ENCODE measurements around the gene TRAPPC3L. TPM values are rescaled to one million over a fixed set of nuclear protein-coding genes. Genes with fewer than 3 reads are reported as not detected.
A peak's percentile ranks its signal among the peaks of the same experiment; 100 is the strongest.

Gene TRAPPC3L
- polyA plus RNA-seq, 1 experiment: 0.04 TPM

- POLR2A ChIA-PET: interaction anchor here (1.5 kb wide), 1 partner anchor 190 kb away, joined by 3 read pairs; no protein-coding TSS in a partner anchor
Measured at GRCh38 chr6:116561377-116562018, 16.0 kb upstream of the TRAPPC3L start.

DNA sequence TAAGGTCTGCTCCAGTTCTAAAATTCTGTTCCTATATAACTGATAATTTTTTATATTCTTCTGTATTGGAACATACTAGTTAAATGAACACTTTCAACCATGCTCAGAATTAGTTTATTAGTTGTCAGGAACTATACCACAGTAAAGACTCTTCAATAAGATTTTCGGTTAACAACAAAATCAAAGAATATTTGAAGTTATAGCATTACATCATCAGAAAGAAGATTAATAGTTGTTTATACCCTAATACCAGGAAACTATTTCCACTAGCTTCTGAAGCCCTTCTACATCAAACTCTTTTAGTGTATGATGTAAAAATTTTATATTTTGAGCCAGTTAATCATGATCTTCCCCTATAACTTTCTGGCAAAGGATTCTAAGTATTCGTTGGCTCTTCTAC lies 14.6 kb upstream of the TRAPPC3L start:
- DNase-seq (ENCODE audit: low read depth): no peak
- TF ChIP-seq, protein P1, sequence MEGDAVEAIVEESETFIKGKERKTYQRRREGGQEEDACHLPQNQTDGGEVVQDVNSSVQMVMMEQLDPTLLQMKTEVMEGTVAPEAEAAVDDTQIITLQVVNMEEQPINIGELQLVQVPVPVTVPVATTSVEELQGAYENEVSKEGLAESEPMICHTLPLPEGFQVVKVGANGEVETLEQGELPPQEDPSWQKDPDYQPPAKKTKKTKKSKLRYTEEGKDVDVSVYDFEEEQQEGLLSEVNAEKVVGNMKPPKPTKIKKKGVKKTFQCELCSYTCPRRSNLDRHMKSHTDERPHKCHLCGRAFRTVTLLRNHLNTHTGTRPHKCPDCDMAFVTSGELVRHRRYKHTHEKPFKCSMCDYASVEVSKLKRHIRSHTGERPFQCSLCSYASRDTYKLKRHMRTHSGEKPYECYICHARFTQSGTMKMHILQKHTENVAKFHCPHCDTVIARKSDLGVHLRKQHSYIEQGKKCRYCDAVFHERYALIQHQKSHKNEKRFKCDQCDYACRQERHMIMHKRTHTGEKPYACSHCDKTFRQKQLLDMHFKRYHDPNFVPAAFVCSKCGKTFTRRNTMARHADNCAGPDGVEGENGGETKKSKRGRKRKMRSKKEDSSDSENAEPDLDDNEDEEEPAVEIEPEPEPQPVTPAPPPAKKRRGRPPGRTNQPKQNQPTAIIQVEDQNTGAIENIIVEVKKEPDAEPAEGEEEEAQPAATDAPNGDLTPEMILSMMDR (IDR thresholded peaks at IDR 0.05; ENCODE audit: insufficient read depth, low read depth, low read length): no peak
- ChIA-PET POLR2A (interaction anchor here (1.5 kb wide), 1 partner anchor 188 kb away, joined by 3 read pairs; no protein-coding TSS in a partner anchor), CTCF (interaction anchor here (0.7 to 9.0 kb wide), 14 partner anchors 11 to 342 kb away, joined by 3 to 127 read pairs (median 16); partner anchors contain the start of genes CALHM5, RWDD1 and TSPYL1)
- no peaks in the 10 kb centered on the region for H3K27me3 ChIP-seq (ENCODE audit: control insufficient read depth, insufficient read depth, low read length)
- H3K36me3 ChIP-seq (ENCODE audit: control insufficient read depth, insufficient read depth, low read length): no peaks in the 10 kb centered on the region
- H3K4me3 ChIP-seq (ENCODE audit: low read depth, low read length): no peak overlapping the region

More at GRCh38 chr6:116561377-116562018, 16.0 kb upstream of the TRAPPC3L start:
- no peaks in the 10 kb centered on the region for H3K36me3 ChIP-seq (ENCODE audit: control insufficient read depth, insufficient read depth, low read length)
- TF ChIP-seq, protein P1 (IDR thresholded peaks at IDR 0.05; ENCODE audit: insufficient read depth, low read depth, low read length): peak; percentile 77
- H3K4me3 ChIP-seq (ENCODE audit: low read depth, low read length): no peak overlapping the region
- DNase-seq (ENCODE audit: low read depth): no peak
- H3K27me3 ChIP-seq (ENCODE audit: control insufficient read depth, insufficient read depth, low read length): no peaks in the 10 kb centered on the region
- CTCF ChIA-PET: interaction anchor here (0.6 to 9.0 kb wide), 35 partner anchors 10 to 407 kb away, joined by 3 to 127 read pairs (median 4); partner anchors contain the start of genes CALHM5, RWDD1, TRAPPC3L and TSPYL1

DNA sequence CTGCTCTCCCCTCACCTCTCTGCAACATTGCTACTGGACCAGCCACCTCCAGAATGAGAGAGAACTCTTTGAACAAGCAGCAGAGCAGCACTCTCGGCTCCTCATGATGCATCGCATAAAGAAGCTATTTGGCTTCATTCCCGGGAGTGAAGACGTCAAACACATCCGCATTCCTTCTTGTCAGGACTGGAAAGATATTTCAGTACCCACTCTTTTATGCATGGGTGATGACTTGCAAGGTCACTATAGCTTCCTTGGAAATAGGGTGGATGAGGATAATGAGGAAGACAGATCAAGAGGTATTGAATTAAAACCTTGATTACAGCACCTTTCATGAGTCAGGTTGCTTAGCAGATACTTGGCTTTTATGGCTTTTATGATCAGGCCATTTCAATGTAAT lies 12.4 kb upstream of the TRAPPC3L start:
- H3K27me3 ChIP-seq (ENCODE audit: control insufficient read depth, insufficient read depth, low read length): no peaks in the 10 kb centered on the region
- no peak overlapping the region for H3K4me3 ChIP-seq (ENCODE audit: low read depth, low read length)
- TF ChIP-seq, protein P1 (IDR thresholded peaks at IDR 0.05; ENCODE audit: insufficient read depth, low read depth, low read length): no peak
- peak; percentile 81 for DNase-seq (ENCODE audit: low read depth)
- H3K36me3 ChIP-seq (ENCODE audit: control insufficient read depth, insufficient read depth, low read length): no peaks in the 10 kb centered on the region
- ChIA-PET POLR2A (no interaction called here), CTCF (interaction anchor here (0.6 to 9.0 kb wide), 9 partner anchors 8 to 344 kb away, joined by 3 to 127 read pairs (median 8); partner anchors contain the start of gene RWDD1)

DNA sequence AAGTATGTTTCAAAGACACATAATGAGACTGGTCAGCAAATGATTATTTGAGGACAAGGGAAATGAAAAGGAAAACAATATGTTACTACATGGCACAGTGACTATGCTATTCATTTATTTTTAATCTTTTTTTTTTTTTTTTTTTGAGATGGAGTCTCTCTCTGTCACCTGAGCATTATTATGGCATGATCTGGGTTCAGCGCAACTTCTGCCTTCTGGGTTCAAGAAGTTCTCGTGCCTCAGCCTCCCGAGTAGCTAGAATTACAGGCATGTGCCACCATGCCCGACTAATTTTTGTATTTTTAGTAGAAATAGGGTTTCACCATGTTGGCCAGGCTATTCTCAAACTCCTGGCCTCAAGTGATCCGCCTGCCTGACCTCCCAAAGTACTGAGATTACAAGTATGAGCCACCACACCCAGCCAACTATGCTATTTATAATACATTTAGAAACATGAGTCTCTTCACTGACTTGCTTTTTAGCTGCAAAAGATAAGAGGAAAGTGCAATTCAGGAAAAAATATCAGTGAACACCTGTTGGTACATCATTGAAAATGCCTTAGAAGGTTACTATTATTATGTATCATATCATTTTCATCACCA lies 11.4 kb upstream of the TRAPPC3L start:
- no peak for DNase-seq (ENCODE audit: low read depth)
- TF ChIP-seq, protein P1 (IDR thresholded peaks at IDR 0.05; ENCODE audit: insufficient read depth, low read depth, low read length): no peak
- no peaks in the 10 kb centered on the region for H3K27me3 ChIP-seq (ENCODE audit: control insufficient read depth, insufficient read depth, low read length)
- CTCF ChIA-PET: interaction anchor here (1.5 to 9.0 kb wide), 6 partner anchors 9 to 288 kb away, joined by 4 to 127 read pairs (median 7); no protein-coding TSS in a partner anchor
- no peak overlapping the region for H3K4me3 ChIP-seq (ENCODE audit: low read depth, low read length)
- POLR2A ChIA-PET: no interaction called here
- H3K36me3 ChIP-seq (ENCODE audit: control insufficient read depth, insufficient read depth, low read length): no peaks in the 10 kb centered on the region

- ChIA-PET POLR2A (no interaction called here), CTCF (interaction anchor here (1.1 to 2.0 kb wide), 4 partner anchors 8 to 288 kb away, joined by 3 to 6 read pairs (median 5); partner anchors contain the start of gene RWDD1)
- peak; percentile 68 for DNase-seq (ENCODE audit: low read depth)
- Histone ChIP-seq H3K36me3 (ENCODE audit: control insufficient read depth, insufficient read depth, low read length) (no peaks in the 10 kb centered on the region), H3K27me3 (ENCODE audit: control insufficient read depth, insufficient read depth, low read length) (no peaks in the 10 kb centered on the region), H3K4me3 (ENCODE audit: low read depth, low read length) (no peak overlapping the region)
- TF ChIP-seq, protein P1 (IDR thresholded peaks at IDR 0.05; ENCODE audit: insufficient read depth, low read depth, low read length): no peak
Measured at GRCh38 chr6:116556065-116556464, 10.6 kb upstream of the TRAPPC3L start.

All from BJ (cell line).